ENCODE data around the gene MEI1.
"Not testable (repeated sequence)": the region's sequence is repeated elsewhere in the genome, so short reads cannot be mapped to it uniquely, and the experiment has no call there.

The MEI1 gene

GRCh38 chr22:41699264-41700107 lies at the start of gene MEI1:
TSS of gene MEI1 (plus strand) at chr22:41699503. CDS start at chr22:41699539, 36 bp downstream.
- no peak for DNase-seq

- no peak for DNase-seq
Observed at GRCh38 chr22:41650229-41650628, 49.1 kb upstream of the MEI1 start.

GRCh38 chr22:41650821-41651220 lies 48.5 kb upstream of the MEI1 start:
- no peak for DNase-seq

- no peak for DNase-seq
Observed at GRCh38 chr22:41654322-41654721, 45.0 kb upstream of the MEI1 start.

GRCh38 chr22:41656556-41656955 lies 42.7 kb upstream of the MEI1 start:
- DNase-seq = no peak

- no peak for DNase-seq
Observed at GRCh38 chr22:41657709-41658108, 41.6 kb upstream of the MEI1 start.

GRCh38 chr22:41658869-41659268 lies 40.4 kb upstream of the MEI1 start:
- no peak for DNase-seq

GRCh38 chr22:41659941-41660340 lies 39.4 kb upstream of the MEI1 start:
- DNase-seq = no peak

GRCh38 chr22:41660416-41660815 lies 38.9 kb upstream of the MEI1 start:
- DNase-seq = no peak

GRCh38 chr22:41661088-41661487 lies 38.2 kb upstream of the MEI1 start:
- no peak for DNase-seq

- no peak for DNase-seq
Observed at GRCh38 chr22:41661713-41662112, 37.6 kb upstream of the MEI1 start.

- DNase-seq = not testable (repeated sequence)
Observed at GRCh38 chr22:41663594-41663993, 35.7 kb upstream of the MEI1 start.

GRCh38 chr22:41664490-41664889 lies 34.8 kb upstream of the MEI1 start:
- no peak for DNase-seq

GRCh38 chr22:41664951-41665350 lies 34.4 kb upstream of the MEI1 start:
- DNase-seq = no peak

- DNase-seq = no peak
Observed at GRCh38 chr22:41668971-41669911, 30.1 kb upstream of the MEI1 start.

- DNase-seq = not testable (repeated sequence)
Observed at GRCh38 chr22:41672096-41672495, 27.2 kb upstream of the MEI1 start.

GRCh38 chr22:41672780-41673509 lies 26.4 kb upstream of the MEI1 start:
- DNase-seq = no peak

- DNase-seq = no peak
Observed at GRCh38 chr22:41674846-41675340, 24.4 kb upstream of the MEI1 start.

GRCh38 chr22:41676134-41676533 lies 23.2 kb upstream of the MEI1 start:
- no peak for DNase-seq

GRCh38 chr22:41681616-41682015 lies 17.7 kb upstream of the MEI1 start:
- DNase-seq = no peak

GRCh38 chr22:41682033-41682807 lies 17.1 kb upstream of the MEI1 start:
- DNase-seq = no peak

GRCh38 chr22:41683052-41683451 lies 16.3 kb upstream of the MEI1 start:
- DNase-seq = no peak

Measured in NCI-H2107 (cell line).